IMR-90 (cell line): ENCODE results near the gene CEP41.

Experiments used
- POLR2A ChIP-seq: IDR thresholded peaks from 2 replicates; pipeline ENCODE4 v1.6.1; 2012; ENCODE audit warnings: mild to moderate bottlenecking, low read depth, low read length
- USF2 ChIP-seq: fragments of 150-350 bp; IDR thresholded peaks from 2 replicates; pipeline ENCODE4 v1.6.1; 2017; ENCODE audit warnings: mild to moderate bottlenecking, antibody characterized with exemption, low read length, low read depth
- TF ChIP-seq, protein P1 (sequence below): conservative IDR thresholded peaks from 2 replicates; pipeline ENCODE4 v1.5.1; 2012; ENCODE audit warnings: mild to moderate bottlenecking, low read depth, low read length, improper control_type of control experiment

GRCh38 chr7:130372402-130373165, 68.2 kb downstream of the CEP41 start:
- TF ChIP-seq POLR2A (no peak), USF2 (no peak)
- TF ChIP-seq, protein P1, sequence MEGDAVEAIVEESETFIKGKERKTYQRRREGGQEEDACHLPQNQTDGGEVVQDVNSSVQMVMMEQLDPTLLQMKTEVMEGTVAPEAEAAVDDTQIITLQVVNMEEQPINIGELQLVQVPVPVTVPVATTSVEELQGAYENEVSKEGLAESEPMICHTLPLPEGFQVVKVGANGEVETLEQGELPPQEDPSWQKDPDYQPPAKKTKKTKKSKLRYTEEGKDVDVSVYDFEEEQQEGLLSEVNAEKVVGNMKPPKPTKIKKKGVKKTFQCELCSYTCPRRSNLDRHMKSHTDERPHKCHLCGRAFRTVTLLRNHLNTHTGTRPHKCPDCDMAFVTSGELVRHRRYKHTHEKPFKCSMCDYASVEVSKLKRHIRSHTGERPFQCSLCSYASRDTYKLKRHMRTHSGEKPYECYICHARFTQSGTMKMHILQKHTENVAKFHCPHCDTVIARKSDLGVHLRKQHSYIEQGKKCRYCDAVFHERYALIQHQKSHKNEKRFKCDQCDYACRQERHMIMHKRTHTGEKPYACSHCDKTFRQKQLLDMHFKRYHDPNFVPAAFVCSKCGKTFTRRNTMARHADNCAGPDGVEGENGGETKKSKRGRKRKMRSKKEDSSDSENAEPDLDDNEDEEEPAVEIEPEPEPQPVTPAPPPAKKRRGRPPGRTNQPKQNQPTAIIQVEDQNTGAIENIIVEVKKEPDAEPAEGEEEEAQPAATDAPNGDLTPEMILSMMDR = no peak
